Stimulated activated CD8-positive, alpha-beta memory T cell treated with anti-CD3 and anti-CD28 coated beads, Interleukin-7, amount 100 ng/mL, for 48 hours (primary cell): Measurements from ENCODE around the gene PDE3B.
"Not testable (repeated sequence)": the region's sequence is repeated elsewhere in the genome, so short reads cannot be mapped to it uniquely, and the experiment has no call there.

Source experiments
- DNase-seq, 2 donors: peaks; one replicate each; pipeline ENCODE4 v3.0.0-alpha.2; 2020; ENCODE audit warnings: low read depth in 1 of 2; ENCODE audit errors: extremely low read depth in 1 of 2

PDE3B gene

GRCh38 chr11:14641801-14642200 is 1.8 kb upstream of the PDE3B start:
- DNase-seq, result no peak

GRCh38 chr11:14642453-14642852 is 1.2 kb upstream of the PDE3B start:
- DNase-seq, result no peak

GRCh38 chr11:14642873-14643696 is 519 bp upstream of the PDE3B start:
- no peak for DNase-seq

DNA sequence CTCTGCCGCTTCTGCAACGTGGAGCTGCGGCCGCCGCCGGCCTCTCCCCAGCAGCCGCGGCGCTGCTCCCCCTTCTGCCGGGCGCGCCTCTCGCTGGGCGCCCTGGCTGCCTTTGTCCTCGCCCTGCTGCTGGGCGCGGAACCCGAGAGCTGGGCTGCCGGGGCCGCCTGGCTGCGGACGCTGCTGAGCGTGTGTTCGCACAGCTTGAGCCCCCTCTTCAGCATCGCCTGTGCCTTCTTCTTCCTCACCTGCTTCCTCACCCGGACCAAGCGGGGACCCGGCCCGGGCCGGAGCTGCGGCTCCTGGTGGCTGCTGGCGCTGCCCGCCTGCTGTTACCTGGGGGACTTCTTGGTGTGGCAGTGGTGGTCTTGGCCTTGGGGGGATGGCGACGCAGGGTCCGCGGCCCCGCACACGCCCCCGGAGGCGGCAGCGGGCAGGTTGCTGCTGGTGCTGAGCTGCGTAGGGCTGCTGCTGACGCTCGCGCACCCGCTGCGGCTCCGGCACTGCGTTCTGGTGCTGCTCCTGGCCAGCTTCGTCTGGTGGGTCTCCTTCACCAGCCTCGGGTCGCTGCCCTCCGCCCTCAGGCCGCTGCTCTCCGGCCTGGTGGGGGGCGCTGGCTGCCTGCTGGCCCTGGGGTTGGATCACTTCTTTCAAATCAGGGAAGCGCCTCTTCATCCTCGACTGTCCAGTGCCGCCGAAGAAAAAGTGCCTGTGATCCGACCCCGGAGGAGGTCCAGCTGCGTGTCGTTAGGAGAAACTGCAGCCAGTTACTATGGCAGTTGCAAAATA is 816 bp downstream of the PDE3B start:
- no peak for DNase-seq

DNA sequence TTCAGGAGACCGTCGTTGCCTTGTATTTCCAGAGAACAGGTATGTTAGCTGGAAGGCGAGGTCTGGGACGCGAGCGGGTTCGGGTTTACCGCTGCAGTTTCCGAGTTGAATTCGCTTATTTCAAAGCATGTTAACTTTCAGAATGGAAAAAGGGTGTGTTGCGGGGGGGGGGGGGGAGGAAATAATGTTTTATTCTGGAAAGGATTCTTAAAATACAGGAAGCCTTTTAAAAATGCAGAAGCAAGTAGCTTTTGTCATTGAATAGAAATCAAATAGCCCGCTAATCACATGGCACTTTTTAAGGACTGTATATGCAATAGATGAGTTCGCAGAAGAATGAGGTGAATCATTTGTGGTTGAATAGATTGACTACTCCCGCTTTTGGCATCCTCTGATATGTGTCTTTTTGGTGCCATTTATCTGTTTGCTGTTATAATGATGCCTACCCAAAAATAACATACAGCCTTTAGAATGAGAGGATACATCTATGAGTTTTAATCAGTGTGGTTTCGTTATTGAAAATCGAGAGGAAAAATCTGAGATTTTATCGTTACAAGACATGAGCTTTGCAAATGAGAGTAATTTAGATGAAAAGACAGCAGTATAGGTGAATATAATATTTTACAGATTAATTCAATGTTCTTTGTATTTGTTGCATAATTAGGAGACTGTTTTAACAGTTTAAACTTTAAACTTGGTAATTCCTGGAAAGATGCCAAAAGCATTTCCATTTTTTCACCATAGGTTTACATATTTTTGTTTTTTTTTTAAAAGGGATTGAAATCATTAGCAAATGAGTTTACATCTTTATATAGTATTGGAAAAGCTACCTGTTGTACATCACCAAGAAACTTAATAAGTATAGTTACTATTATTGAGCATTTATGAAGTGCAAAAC is 1.7 kb downstream of the PDE3B start:
- DNase-seq, result peak in 1 of 2 donors; percentile 11

GRCh38 chr11:14645985-14646900 is 2.6 kb downstream of the PDE3B start:
- DNase-seq, result no peak

DNA sequence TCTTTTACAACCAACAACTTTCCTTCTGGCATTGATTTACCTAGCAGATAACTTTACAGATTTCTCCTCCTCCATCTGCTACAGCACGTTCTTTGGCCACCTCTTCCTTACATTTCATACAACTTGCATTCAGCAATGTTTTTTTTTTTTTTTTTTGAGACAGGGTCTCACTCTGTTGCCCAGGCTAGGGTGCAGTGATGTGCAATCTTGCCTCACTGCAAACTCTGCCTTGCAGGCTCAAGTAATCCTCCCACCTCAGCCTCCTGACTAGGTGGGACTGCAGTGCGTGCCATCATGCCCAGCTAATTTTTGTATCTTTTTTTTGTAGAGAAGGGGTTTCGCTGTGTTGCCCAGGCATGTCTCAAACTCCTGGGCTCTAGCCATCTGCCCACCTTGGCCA is 6.5 kb downstream of the PDE3B start:
- no peak for DNase-seq

DNA sequence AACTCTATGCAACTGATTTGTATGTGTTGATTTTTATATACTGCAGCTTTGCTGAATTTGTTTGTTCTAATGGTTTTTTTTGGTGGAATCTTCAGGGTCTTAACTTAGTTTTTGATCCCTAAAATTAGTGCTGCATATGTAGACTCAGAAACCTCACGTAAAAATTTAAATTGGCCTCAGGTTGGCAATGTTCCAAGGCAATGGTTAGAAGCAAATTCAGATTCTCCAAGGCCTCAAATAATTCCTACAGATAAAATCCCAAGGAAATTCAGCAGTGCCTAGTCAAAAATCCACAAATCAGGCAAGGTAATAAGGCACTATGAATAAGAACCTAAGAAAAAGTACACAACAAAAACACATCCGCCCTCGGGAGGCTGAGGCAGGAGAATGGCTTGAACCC is 9.5 kb downstream of the PDE3B start:
- DNase-seq, result no peak

DNA sequence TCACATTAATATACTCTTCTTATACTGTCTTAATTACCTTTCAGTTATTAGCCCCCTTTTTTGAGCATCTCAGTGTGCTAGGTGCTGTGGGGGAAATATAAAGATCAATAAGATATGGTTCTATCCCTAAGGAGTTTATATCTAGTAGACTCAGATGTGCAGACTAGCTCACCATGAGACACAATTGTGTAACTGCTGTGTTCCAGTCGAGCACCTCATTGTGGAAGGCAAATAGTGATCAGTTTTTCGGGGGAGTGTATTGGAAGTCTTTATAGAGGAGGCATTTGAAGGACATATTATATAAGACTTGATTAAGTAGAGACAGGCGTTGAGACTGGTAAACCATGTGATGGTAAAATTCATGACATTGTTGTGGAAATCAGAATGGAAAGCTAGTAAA is 11.8 kb downstream of the PDE3B start:
- DNase-seq, result no peak

GRCh38 chr11:14656536-14657457 is 13.2 kb downstream of the PDE3B start:
- no peak for DNase-seq

DNA sequence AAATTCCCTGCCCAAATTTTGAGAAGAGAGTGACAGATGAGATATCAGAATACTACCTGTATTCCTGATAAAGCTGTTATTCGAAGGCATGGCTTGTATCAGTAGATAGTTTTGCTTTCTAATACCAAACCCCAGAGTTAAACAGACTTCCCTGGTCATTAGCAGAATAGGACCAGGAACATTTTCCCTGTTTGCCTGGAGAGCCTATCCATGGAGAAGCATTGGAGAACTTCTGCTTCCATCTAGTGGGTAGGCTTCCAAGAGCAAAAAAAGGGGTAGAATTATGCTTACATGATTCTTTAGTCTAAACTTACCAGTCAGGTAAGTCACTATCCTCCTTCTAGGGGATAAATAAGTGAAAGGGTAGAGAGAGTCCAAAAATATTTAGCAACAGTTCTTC is 14.2 kb downstream of the PDE3B start:
- no peak for DNase-seq

GRCh38 chr11:14664926-14665325 is 21.3 kb downstream of the PDE3B start:
- not testable (repeated sequence) for DNase-seq

- not testable (repeated sequence) for DNase-seq
Observed at GRCh38 chr11:14667329-14667728, 23.7 kb downstream of the PDE3B start.

DNA sequence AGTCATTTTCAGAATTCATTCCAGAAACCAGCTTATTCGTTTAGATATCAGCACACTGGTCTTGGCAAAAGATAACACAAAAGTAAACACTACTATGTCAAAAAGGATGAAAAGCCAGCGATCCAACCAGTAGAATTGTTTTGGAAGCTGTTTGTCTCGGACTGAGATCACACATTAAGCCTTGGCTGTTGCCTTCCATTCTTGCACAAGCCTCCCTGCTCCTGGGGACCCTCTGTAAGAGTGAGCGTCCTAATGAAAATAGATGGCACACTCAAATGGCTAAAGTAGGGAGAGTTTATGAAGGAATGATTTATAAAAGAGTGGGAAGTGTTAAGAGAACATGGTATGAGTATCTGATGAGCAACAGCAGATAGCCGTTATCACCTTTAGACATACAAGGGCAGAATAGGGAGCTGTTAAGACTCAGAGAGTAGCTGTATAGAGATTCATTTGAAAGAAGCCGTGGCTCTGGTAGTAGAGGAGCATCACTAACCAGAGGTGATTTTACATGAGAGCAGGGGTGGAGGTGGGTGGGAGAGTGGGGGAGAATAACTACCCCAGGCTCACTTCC is 25.2 kb downstream of the PDE3B start:
- no peak for DNase-seq

DNA sequence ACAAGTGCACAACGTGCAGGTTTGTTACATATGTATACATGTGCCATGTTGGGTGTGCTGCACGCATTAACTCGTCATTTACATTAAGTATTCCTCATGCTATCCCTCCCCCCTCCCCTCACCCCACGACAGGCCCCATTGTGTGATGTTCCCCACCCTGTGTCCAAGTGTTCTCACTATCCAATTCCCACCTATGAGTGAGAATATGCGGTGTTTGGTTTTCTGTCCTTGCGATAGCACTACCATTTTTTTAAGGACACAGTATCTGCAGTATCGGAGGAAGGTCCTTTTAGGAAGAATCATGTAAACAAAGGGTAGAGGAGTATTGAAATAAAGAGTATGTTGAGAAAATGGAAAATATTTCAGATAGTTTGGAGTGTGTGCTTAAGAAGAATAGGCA is 25.9 kb downstream of the PDE3B start:
- DNase-seq, result no peak

- no peak for DNase-seq
Observed at GRCh38 chr11:14669958-14670357, 26.4 kb downstream of the PDE3B start.

DNA sequence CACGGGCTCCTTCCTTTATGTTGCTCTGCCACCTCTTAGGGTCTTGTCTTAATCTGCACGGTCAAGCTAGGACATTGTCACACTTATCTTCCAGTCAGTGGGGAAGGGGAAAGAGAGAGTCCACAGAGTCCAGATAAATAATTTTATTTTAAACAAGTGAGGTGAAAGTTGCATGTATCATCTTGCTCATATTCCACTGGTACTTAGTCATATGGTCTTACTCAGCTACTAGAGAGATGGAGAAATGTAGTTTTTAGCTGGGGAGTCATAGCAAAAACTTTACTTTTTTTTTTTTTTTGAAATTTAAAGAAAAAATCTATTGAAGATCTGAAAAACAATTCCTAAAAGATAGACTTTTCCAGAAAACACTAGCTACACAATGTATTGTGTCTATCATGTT is 29.0 kb downstream of the PDE3B start:
- no peak for DNase-seq

DNA sequence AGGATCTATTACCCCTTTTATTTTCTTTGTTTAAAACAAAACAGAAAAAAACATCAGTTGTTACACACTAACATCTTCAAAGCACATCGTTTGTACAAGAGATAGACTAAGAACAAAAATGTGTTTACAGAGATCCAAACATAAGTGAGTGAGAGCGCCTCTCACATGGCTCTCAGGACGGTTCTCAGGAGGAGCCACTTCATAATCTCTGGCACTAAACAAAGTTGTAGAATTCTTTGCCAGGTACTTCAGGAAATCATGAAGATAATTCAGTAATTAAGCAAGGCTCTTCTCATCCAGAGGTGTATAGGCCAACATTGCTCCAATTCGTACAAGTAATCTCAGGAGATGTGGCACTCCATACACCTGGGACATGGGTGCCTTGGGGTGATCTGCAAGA is 29.8 kb downstream of the PDE3B start:
- DNase-seq, result no peak
